ENCODE measurements around the gene MDP1. TPM values are rescaled to one million over a fixed set of nuclear protein-coding genes. Genes with fewer than 3 reads are reported as not detected.

MDP1 gene
- total and polyA plus RNA-seq, 9 donors = 7.4 to 24.9 (median 8.6) TPM

DNA sequence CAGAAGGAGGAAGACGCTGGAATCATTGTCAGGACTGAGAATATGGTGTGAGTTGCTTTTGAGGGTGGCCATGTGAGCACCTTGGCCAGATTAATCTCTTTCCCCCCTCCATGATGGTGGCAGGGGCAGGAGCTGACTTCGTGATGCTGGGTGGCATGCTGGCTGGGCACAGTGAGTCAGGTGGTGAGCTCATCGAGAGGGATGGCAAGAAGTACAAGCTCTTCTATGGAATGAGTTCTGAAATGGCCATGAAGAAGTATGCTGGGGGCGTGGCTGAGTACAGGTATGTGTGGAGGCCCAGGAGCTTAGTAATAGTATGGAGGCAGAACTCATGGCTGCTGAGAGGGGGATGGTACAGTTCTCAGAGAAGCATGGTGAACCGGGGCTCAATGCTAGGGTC lies 22.3 kb upstream of the MDP1 start:
- no peaks in the 10 kb centered on the region for H3K27me3 ChIP-seq (ENCODE audit: control insufficient read depth, insufficient read depth, low read length)
- 80% methylated on average over 5 of the region's 5 CpGs for WGBS (ENCODE audit: insufficient coverage)
- H3K36me3 ChIP-seq (ENCODE audit: control insufficient read depth, insufficient read depth, low read length) = peaks cover 65% of the 10 kb centered on the region
- no peak for DNase-seq
- H3K4me3 ChIP-seq (ENCODE audit: low read length) = no peak overlapping the region
- H3K4me1 ChIP-seq (ENCODE audit: control insufficient read depth, insufficient read depth, low read length) = peaks cover 28% of the 10 kb centered on the region
- no peaks in the 10 kb centered on the region for H3K9me3 ChIP-seq (replicated peaks; ENCODE audit: control insufficient read depth, low read depth, low read length)
- H3K27ac ChIP-seq (ENCODE audit: low read length) = no peak overlapping the region

DNA sequence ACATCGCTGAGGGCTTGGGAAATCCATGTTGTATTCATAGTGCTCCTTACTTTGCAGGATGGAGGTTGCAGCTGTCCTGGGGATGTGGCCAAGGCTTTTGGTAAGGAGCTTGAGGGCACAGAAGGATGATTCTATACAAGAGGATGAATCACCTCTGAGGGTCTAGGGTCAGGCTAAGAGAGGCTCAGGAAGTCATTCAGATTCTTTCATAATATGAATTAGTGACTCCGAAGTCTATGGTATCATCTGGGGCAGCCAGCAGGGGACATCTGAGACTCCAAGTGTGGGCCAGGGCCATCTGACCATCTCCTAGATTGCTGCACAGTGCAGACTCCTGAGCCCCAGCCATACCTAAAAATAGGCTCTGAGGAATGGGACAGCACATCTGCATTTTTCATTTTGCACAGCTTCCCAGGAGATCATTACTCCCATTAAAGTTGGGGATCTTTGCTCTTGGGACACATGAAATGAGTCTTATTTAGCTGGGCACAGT lies 21.6 kb upstream of the MDP1 start:
- Histone ChIP-seq H3K4me1 (ENCODE audit: control insufficient read depth, insufficient read depth, low read length) (peaks cover 27% of the 10 kb centered on the region), H3K27me3 (ENCODE audit: control insufficient read depth, insufficient read depth, low read length) (no peaks in the 10 kb centered on the region), H3K27ac (ENCODE audit: low read length) (no peak overlapping the region), H3K36me3 (ENCODE audit: control insufficient read depth, insufficient read depth, low read length) (peaks cover 65% of the 10 kb centered on the region), H3K4me3 (ENCODE audit: low read length) (no peak overlapping the region), H3K9me3 (replicated peaks; ENCODE audit: control insufficient read depth, low read depth, low read length) (no peaks in the 10 kb centered on the region)
- WGBS (ENCODE audit: insufficient coverage) = 92% methylated on average over 2 of the region's 2 CpGs
- no peak for DNase-seq

DNA sequence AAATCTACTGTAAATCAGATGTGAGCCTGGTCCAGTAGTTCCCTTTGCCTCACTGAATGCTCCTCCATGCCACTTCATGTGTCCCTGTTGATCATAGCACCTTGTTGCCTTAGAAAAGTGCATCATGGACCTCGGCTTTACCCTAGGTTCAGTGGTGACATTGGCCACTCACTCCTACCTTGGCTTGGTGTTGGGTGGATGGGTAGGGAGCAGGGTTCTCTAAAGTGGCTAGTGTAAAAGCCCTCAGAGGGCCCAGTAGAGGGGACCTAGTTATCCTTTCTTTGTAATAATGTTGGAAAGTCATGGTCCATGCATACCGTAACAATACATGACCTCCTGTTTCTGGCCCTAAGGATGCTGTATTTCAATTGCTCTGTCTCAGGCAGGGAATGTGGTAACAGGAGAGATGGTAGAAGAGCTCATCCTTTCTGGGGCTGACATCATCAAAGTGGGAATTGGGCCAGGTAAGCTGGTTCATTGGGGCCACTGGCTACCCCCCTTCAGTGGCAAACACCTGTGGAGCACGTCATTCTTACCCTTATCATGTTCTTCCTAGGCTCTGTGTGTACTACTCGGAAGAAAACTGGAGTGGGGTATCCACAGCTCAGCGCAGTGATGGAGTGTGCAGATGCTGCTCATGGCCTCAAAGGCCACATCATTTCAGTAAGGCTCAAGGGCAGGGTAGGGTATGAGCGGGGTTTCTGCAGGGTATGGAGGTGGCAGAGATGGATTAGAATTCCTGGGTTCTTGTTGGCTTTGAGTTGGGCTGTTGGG lies 21.0 kb upstream of the MDP1 start:
- no peak for DNase-seq
- Histone ChIP-seq H3K4me3 (ENCODE audit: low read length) (no peak overlapping the region), H3K4me1 (ENCODE audit: control insufficient read depth, insufficient read depth, low read length) (peaks cover 27% of the 10 kb centered on the region), H3K36me3 (ENCODE audit: control insufficient read depth, insufficient read depth, low read length) (peaks cover 65% of the 10 kb centered on the region), H3K27me3 (ENCODE audit: control insufficient read depth, insufficient read depth, low read length) (no peaks in the 10 kb centered on the region), H3K27ac (ENCODE audit: low read length) (no peak overlapping the region), H3K9me3 (replicated peaks; ENCODE audit: control insufficient read depth, low read depth, low read length) (no peaks in the 10 kb centered on the region)
- WGBS (ENCODE audit: insufficient coverage) = 100% methylated on average over 3 of the region's 6 CpGs

DNA sequence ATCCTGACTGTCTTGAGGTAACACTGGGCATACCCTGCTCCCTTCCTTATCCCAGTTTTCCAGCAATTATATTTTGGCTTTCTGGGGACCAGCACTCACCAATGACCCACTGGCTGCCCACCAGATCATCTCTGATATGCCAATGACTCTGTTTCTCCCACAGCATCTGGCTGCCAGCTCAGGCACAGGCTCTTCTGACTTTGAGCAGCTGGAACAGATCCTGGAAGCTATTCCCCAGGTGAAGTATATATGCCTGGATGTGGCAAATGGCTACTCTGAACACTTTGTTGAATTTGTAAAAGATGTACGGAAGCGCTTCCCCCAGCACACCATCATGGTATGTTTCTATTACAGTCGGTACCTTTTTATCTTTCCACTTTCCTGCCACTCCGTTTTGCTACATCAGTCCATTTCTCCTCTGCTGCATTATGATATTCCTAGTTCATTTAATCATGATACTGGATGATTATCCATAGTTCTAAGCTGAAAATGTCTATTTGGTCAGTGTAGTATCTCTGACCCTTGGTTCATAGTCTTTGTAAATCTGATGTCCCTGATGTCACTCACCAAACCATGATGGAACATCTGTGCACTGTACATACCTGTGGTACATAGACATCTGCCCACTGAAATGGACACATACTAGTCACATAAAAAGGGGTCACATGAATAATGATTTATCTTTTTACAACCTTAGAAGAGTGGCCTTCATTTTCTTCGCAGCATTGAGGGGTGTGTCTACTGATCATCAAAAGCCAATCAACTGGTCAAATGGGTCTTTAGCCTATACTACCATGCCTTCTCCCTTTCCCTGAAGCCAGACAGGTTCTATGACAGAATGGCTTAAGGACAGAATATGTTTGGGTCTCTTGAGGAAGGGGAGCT lies 20.2 kb upstream of the MDP1 start:
- Histone ChIP-seq H3K27me3 (ENCODE audit: control insufficient read depth, insufficient read depth, low read length) (no peaks in the 10 kb centered on the region), H3K27ac (ENCODE audit: low read length) (no peak overlapping the region), H3K4me1 (ENCODE audit: control insufficient read depth, insufficient read depth, low read length) (peaks cover 26% of the 10 kb centered on the region), H3K4me3 (ENCODE audit: low read length) (no peak overlapping the region), H3K36me3 (ENCODE audit: control insufficient read depth, insufficient read depth, low read length) (peaks cover 64% of the 10 kb centered on the region), H3K9me3 (replicated peaks; ENCODE audit: control insufficient read depth, low read depth, low read length) (no peaks in the 10 kb centered on the region)
- WGBS (ENCODE audit: insufficient coverage) = 100% methylated on average over 1 of the region's 5 CpGs
- no peak for DNase-seq

DNA sequence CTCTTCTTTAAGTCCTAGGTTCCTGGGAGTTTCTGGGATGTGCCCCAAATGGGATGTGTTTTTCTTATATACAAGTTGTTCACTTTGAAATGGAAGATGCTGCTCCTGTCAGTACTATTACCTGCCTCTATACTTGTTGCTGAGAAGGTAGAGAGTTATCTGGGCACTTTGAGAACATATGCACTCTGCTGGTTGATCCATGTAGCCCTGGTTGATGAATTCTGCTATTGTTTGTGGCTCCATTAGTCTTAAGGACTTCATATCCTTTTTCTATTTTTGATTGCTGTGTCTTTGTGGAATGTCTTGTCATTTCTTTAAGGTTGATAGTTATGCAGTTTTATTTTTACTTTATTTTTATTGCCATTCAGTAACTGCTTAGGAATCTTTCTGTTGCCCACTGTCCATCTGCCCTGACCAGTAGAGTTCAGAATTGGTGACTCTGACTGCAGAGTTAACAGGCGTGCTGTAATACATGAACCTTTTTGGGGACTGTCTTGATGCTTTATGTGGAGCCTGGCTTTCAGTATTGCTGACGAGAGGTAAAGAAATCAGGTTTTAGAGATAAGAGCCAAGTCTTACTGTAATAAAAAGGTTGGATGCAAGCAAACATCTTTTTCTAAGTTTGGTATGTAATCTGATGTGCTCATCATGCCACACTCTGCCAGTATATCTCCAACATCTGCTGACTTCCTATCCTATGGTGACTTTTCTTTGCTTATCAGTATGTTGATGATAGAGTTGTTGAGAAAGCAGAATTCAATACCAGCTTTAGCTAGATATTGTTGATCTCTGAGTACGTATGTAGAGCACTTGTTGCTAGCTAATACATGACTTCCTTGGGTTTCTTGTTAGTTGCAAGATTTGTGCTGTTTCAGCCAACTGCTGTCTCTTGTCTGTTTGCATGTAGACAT lies 18.5 kb upstream of the MDP1 start:
- 83% methylated on average over 1 of the region's 3 CpGs for WGBS (ENCODE audit: insufficient coverage)
- no peak for DNase-seq
- Histone ChIP-seq H3K36me3 (ENCODE audit: control insufficient read depth, insufficient read depth, low read length) (peaks cover 47% of the 10 kb centered on the region), H3K4me1 (ENCODE audit: control insufficient read depth, insufficient read depth, low read length) (peaks cover 19% of the 10 kb centered on the region), H3K9me3 (replicated peaks; ENCODE audit: control insufficient read depth, low read depth, low read length) (no peaks in the 10 kb centered on the region), H3K27me3 (ENCODE audit: control insufficient read depth, insufficient read depth, low read length) (no peaks in the 10 kb centered on the region), H3K27ac (ENCODE audit: low read length) (no peak overlapping the region), H3K4me3 (ENCODE audit: low read length) (no peak overlapping the region)

DNA sequence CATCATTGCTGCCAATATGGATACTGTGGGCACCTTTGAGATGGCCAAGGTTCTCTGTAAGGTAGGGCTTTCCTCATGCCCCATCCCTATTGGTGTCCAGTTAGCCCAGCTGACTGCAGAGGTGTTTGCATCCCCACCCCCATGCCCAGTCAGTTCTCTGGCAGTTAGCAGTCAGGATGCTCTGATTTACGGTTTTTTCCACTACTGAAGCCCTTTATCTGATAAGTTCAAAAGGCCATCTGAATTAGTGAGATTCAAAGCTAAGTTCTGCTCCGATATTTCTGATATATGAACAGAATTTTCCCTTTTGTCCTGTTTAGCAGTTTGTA lies 17.6 kb upstream of the MDP1 start:
- no peak overlapping the region for H3K27ac ChIP-seq (ENCODE audit: low read length)
- peak overlapping the region; percentile 94 for H3K4me3 ChIP-seq (ENCODE audit: low read length)
- peaks cover 19% of the 10 kb centered on the region for H3K4me1 ChIP-seq (ENCODE audit: control insufficient read depth, insufficient read depth, low read length)
- H3K36me3 ChIP-seq (ENCODE audit: control insufficient read depth, insufficient read depth, low read length) = peaks cover 38% of the 10 kb centered on the region
- DNase-seq = no peak
- H3K9me3 ChIP-seq (replicated peaks; ENCODE audit: control insufficient read depth, low read depth, low read length) = no peaks in the 10 kb centered on the region
- no peaks in the 10 kb centered on the region for H3K27me3 ChIP-seq (ENCODE audit: control insufficient read depth, insufficient read depth, low read length)
- 100% methylated on average over 1 of the region's 2 CpGs for WGBS (ENCODE audit: insufficient coverage)

DNA sequence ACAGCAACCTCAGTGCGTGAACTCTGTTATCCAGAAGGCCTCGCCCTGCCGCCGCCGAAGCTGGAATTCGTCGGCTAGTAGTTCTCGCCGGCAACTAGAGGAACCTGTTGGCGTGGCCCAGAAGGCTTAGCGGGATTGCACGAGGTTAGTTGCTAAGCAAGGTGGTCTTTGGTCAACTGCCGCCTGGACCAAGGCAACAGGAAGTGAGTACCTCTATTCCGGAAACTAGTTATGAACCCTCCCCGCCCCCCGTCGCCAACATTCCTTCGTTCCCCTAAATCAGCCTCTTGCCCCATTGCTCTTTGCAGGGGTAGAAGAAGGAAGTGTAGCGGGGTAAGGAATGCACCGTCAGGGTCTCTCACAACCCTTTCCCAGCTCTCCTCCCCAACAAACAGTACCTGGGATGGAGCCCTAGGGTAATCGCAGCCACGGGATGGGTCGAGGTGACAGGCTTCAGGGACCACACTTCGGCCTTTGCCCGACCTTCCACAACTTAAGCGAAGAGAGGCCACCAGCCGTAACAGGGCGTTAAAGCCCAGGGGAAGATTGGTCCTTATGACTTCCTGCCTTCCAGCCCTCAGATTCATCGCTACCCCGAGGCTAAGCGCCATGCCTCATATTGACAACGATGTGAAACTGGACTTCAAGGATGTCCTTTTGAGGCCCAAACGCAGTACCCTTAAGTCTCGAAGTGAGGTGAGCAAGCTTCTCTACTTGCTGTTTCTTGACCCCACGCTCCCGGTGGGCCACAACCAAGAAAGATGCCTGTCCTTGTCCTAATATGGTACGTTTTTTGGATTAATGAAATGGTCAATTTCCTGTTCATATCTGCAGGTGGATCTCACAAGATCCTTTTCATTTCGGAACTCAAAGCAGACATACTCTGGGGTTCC lies 17.0 kb upstream of the MDP1 start, which contains the start of gene GMPR2:
Gene GMPR2, plus strand, starts transcription at position 285 of the 893 bp plus-strand sequence. Its CDS starts 325 bp downstream, at position 610.
- peak within 1 kb of the TSS; percentile 94 for H3K4me3 ChIP-seq (ENCODE audit: low read length)
- H3K4me1 ChIP-seq (ENCODE audit: control insufficient read depth, insufficient read depth, low read length) = peaks cover 19% of the 10 kb centered on the region
- H3K27ac ChIP-seq (ENCODE audit: low read length) = peak within 1 kb of the TSS; percentile 98
- H3K9me3 ChIP-seq (replicated peaks; ENCODE audit: control insufficient read depth, low read depth, low read length) = no peaks in the 10 kb centered on the region
- peaks cover 36% of the 10 kb centered on the region for H3K36me3 ChIP-seq (ENCODE audit: control insufficient read depth, insufficient read depth, low read length)
- no peak for DNase-seq
- 7% methylated on average over 26 of the region's 38 CpGs for WGBS (ENCODE audit: insufficient coverage)
- no peaks in the 10 kb centered on the region for H3K27me3 ChIP-seq (ENCODE audit: control insufficient read depth, insufficient read depth, low read length)

DNA sequence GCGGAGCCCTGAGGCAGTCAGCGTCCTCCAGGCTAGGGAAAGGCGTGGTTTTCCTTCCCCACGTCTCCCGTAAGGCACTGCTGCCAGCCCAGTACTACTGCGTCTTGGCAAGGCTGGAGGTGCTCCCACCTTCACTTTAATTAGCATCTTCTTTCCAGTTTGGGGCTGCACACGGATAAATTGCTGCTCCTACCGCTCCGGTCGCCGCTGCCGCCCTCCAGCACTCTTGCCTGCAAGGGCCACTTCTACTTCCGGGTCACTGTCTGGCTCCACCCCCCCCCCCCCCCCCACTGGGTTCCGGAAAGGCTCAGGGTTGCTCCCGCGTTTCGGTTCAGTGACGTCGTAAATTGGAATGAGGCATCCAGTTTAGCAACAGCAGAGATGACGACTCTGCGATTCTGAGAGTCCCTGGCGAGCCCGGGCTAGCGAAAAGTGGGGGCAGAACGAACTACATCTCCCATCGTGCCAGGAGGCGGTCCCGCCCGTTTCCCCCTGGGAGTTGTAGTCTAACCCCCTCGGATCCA lies 16.3 kb upstream of the MDP1 start, which contains the start of gene NEDD8:
Gene NEDD8, minus strand, starts transcription at position 247 of the 524 bp plus-strand sequence. Its CDS starts 100 bp downstream, at position 147.
- H3K4me1 ChIP-seq (ENCODE audit: control insufficient read depth, insufficient read depth, low read length) = peaks cover 19% of the 10 kb centered on the region
- H3K36me3 ChIP-seq (ENCODE audit: control insufficient read depth, insufficient read depth, low read length) = peaks cover 29% of the 10 kb centered on the region

More for the DNA sequence above, 16.3 kb upstream of the MDP1 start, which contains the start of gene NEDD8:
- DNase-seq = peak; percentile 97
- Histone ChIP-seq H3K9me3 (replicated peaks; ENCODE audit: control insufficient read depth, low read depth, low read length) (no peaks in the 10 kb centered on the region), H3K27ac (ENCODE audit: low read length) (peak within 1 kb of the TSS; percentile 98), H3K27me3 (ENCODE audit: control insufficient read depth, insufficient read depth, low read length) (no peaks in the 10 kb centered on the region), H3K4me3 (ENCODE audit: low read length) (peak within 1 kb of the TSS; percentile 94)
- WGBS (ENCODE audit: insufficient coverage) = 0% methylated on average over 17 of the region's 30 CpGs
